ENCODE measurements around the gene RIBC2.

DNA sequence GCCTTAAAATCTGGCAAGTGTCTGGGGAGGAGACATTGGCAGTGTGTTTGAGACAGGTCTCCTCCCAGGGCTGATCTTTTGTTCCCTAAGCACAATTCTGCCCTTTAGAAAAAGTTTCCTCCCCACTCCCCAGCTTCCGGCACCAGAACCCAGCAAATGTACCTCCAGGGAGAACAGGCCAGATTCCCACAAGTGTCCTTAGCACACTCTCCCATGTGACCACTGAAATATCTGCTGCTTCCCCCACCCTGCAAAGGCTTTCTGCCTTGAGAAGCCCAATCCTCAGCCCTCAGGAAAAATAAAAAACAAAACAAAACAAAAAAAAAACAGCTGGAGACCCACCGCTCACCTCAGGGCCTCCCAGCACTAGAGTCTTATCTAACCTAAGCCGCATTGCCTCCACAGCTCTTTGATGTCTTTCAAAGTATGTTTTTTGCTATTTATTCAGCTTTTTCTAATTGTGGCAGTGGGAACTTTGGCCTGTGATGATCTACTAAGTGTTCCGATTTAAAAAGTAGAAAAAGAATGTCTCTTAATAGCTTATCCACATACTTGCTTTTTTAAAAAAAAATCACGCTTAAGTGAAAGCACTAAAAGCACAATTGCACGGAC lies 60.2 kb downstream of the RIBC2 start:
- TF ChIP-seq, protein P1, sequence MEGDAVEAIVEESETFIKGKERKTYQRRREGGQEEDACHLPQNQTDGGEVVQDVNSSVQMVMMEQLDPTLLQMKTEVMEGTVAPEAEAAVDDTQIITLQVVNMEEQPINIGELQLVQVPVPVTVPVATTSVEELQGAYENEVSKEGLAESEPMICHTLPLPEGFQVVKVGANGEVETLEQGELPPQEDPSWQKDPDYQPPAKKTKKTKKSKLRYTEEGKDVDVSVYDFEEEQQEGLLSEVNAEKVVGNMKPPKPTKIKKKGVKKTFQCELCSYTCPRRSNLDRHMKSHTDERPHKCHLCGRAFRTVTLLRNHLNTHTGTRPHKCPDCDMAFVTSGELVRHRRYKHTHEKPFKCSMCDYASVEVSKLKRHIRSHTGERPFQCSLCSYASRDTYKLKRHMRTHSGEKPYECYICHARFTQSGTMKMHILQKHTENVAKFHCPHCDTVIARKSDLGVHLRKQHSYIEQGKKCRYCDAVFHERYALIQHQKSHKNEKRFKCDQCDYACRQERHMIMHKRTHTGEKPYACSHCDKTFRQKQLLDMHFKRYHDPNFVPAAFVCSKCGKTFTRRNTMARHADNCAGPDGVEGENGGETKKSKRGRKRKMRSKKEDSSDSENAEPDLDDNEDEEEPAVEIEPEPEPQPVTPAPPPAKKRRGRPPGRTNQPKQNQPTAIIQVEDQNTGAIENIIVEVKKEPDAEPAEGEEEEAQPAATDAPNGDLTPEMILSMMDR (IDR thresholded peaks at IDR 0.05), result no peak
- TF ChIP-seq POLR2AphosphoS5 (IDR thresholded peaks at IDR 0.05) (no peak), POLR2A (IDR thresholded peaks at IDR 0.05) (no peak), EP300 (IDR thresholded peaks at IDR 0.05; ENCODE audit: low read depth) (no peak)
